Neuronal stem cell (in vitro differentiated cells): ENCODE data around the gene RUNDC3A.

Experiments
- DNase-seq: peaks from one replicate; pipeline ENCODE4 v3.0.0-alpha.2; 2013; ENCODE audit warnings: low spot score
- H2AFZ ChIP-seq: one replicate; pipeline ENCODE4 v1.6.1; 2013; ENCODE audit warnings: mild to moderate bottlenecking, low read length, inconsistent platforms
- H2AK5ac ChIP-seq: 2 replicates; pipeline ENCODE4 v1.6.1; 2013; ENCODE audit warnings: low read depth, mild to moderate bottlenecking, inconsistent platforms, low read length, moderate library complexity, mixed read lengths
- H2BK120ac ChIP-seq: 2 replicates; pipeline ENCODE4 v1.6.1; 2013; ENCODE audit warnings: low read depth, mild to moderate bottlenecking, inconsistent platforms, low read length, moderate library complexity, mixed read lengths
- H2BK12ac ChIP-seq: one replicate; pipeline ENCODE4 v1.6.1; 2013; ENCODE audit warnings: low read length, inconsistent platforms
- H2BK15ac ChIP-seq: 2 replicates; pipeline ENCODE4 v1.6.1; 2013; ENCODE audit warnings: mild to moderate bottlenecking, low read length, inconsistent platforms, mixed read lengths
- H2BK5ac ChIP-seq: one replicate; pipeline ENCODE4 v1.6.1; 2013; ENCODE audit warnings: inconsistent platforms, mild to moderate bottlenecking, low read length, moderate library complexity
- H3K14ac ChIP-seq: one replicate; pipeline ENCODE4 v1.6.1; 2013; ENCODE audit warnings: low read length, inconsistent platforms
- H3K18ac ChIP-seq: 2 replicates; pipeline ENCODE4 v1.6.1; 2013; ENCODE audit warnings: low read length, inconsistent platforms
- H3K23ac ChIP-seq: 2 replicates; pipeline ENCODE4 v1.6.1; 2013; ENCODE audit warnings: low read depth, mild to moderate bottlenecking, mixed read lengths, low read length, inconsistent platforms; ENCODE audit not compliant: poor library complexity
- H3K27ac ChIP-seq: replicated peaks from 3 replicates; pipeline ENCODE4 v1.5.1; 2013; ENCODE audit warnings: low read length, inconsistent platforms
- H3K27me3 ChIP-seq, 3 experiments: 2 replicates each; pipeline ENCODE4 v1.6.1; 2013; ENCODE audit warnings: low read length in 3 of 3, mild to moderate bottlenecking in 2 of 3, inconsistent platforms in 1 of 3, low read depth in 1 of 3, mixed read lengths in 1 of 3, moderate library complexity in 1 of 3; ENCODE audit not compliant: control insufficient read depth in 3 of 3, insufficient read depth in 3 of 3
- H3K36me3 ChIP-seq, 2 donors: replicated peaks in 1 of 2; 2 replicates each; pipeline ENCODE4 v1.6.1; 2013; ENCODE audit warnings: low read length in 2 of 2; ENCODE audit not compliant: control insufficient read depth in 2 of 2, insufficient read depth in 2 of 2
- H3K4ac ChIP-seq: 2 replicates; pipeline ENCODE4 v1.6.1; 2013; ENCODE audit warnings: inconsistent platforms, mild to moderate bottlenecking, low read length, moderate library complexity
- H3K4me1 ChIP-seq, 2 donors: 1 replicate in 1 of 2; 2 replicates in 1 of 2; pipeline ENCODE4 v1.6.1; 2013; ENCODE audit warnings: low read length in 2 of 2, low read depth in 1 of 2; ENCODE audit not compliant: control insufficient read depth in 2 of 2, insufficient read depth in 1 of 2
- H3K4me2 ChIP-seq: one replicate; pipeline ENCODE4 v1.6.1; 2013; ENCODE audit warnings: mild to moderate bottlenecking, low read length, inconsistent platforms; ENCODE audit not compliant: insufficient read depth, poor library complexity, severe bottlenecking
- H3K4me3 ChIP-seq, 2 donors: 2 replicates each; pipeline ENCODE4 v1.5.1; 2013; ENCODE audit warnings: low read length in 2 of 2, mild to moderate bottlenecking in 2 of 2, inconsistent platforms in 1 of 2, moderate library complexity in 1 of 2
- H3K79me1 ChIP-seq: one replicate; pipeline ENCODE4 v1.6.1; 2013; ENCODE audit warnings: low read depth, mild to moderate bottlenecking, inconsistent platforms, low read length, moderate library complexity
- H3K9ac ChIP-seq: one replicate; pipeline ENCODE4 v1.6.1; 2013; ENCODE audit warnings: mild to moderate bottlenecking, low read depth, low read length, inconsistent platforms; ENCODE audit not compliant: poor library complexity
- H3K9me3 ChIP-seq, 2 donors: replicated peaks in 1 of 2; 2 replicates each; pipeline versions ENCODE3 to v1.6.1; 2013; ENCODE audit warnings: low read length in 2 of 2, mild to moderate bottlenecking in 2 of 2, inconsistent platforms in 1 of 2, low read depth in 1 of 2, mixed read lengths in 1 of 2, moderate library complexity in 1 of 2; ENCODE audit not compliant: control insufficient read depth in 2 of 2, insufficient read depth in 1 of 2
- H4K8ac ChIP-seq: one replicate; pipeline ENCODE4 v1.6.1; 2013; ENCODE audit warnings: low read depth, mild to moderate bottlenecking, inconsistent platforms, low read length, moderate library complexity
- H4K91ac ChIP-seq: one replicate; pipeline ENCODE4 v1.6.1; 2013; ENCODE audit warnings: low read length, low read depth, mild to moderate bottlenecking, inconsistent platforms; ENCODE audit not compliant: poor library complexity
- WGBS, 2 donors: extraction: QIAGEN DNeasy Blood & Tissue Kit; methylation state at CpG; one replicate each; pipeline ENCODE4 v1.1.7; 2013; ENCODE audit warnings: missing lambda C conversion rate in 2 of 2, mixed read lengths in 1 of 2; ENCODE audit not compliant: insufficient read length in 2 of 2, insufficient replicate concordance in 1 of 2; ENCODE audit errors: extremely low coverage in 2 of 2; 5-methylcytosine and 5-hydroxymethylcytosine counted together

Gene RUNDC3A

GRCh38 chr17:44314031-44314430, 5.6 kb downstream of the RUNDC3A start:
- H3K4me3 ChIP-seq: no peak overlapping the region
- no peak for DNase-seq
- H3K18ac ChIP-seq: peak overlapping the region; percentile 77
- no CpG with 5 or more reads among the region's 7 CpGs for WGBS, 2 donors
- no peak overlapping the region for H3K4ac ChIP-seq
- no peak overlapping the region for H4K8ac ChIP-seq
- no peak overlapping the region for H3K27ac ChIP-seq
- H3K4me1 ChIP-seq: peaks cover 4 to 17% of the 10 kb centered on the region in 2 donors
- H4K91ac ChIP-seq: no peak overlapping the region
- no peak overlapping the region for H2BK12ac ChIP-seq
- no peak overlapping the region for H2BK120ac ChIP-seq
- H3K23ac ChIP-seq: no peak overlapping the region
- H3K9ac ChIP-seq: no peak overlapping the region
- H3K79me1 ChIP-seq: peaks cover 2% of the 10 kb centered on the region
- no peak overlapping the region for H2AFZ ChIP-seq
- no peak overlapping the region for H2AK5ac ChIP-seq
- peak overlapping the region; percentile 18 for H2BK5ac ChIP-seq
- peaks cover 6 to 78% (median 30%) of the 10 kb centered on the region in 3 experiments for H3K27me3 ChIP-seq
- no peaks in the 10 kb centered on the region for H3K36me3 ChIP-seq
- H3K14ac ChIP-seq: no peak overlapping the region
- peaks cover 0 to 4% of the 10 kb centered on the region in 2 donors for H3K9me3 ChIP-seq
- H3K4me2 ChIP-seq: no peak overlapping the region
- H2BK15ac ChIP-seq: no peak overlapping the region

DNA sequence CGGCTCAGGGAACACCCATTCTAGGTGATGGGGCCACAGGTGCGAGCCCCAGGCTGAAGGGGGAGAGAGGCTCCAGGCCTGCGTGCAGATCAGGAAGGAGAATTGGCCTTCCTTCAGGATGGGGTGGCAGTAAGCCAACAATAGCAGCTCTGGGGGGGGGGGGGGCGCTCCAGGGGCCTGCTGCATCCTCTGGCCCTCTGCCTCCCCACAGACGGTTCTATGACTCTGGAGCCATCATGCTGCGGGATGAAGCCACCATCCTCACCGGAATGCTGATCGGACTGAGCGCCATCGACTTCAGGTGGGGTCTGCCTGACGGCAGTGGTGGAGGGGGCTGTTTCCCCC, 6.1 kb downstream of the RUNDC3A start:
- no peak overlapping the region for H4K91ac ChIP-seq
- H2AK5ac ChIP-seq: peak overlapping the region; percentile 68
- peak overlapping the region; percentile 40 for H3K23ac ChIP-seq
- no peak overlapping the region for H4K8ac ChIP-seq
- no peak overlapping the region for H3K4me3 ChIP-seq
- no peak for DNase-seq
- WGBS, 2 donors: no CpG with 5 or more reads among the region's 11 CpGs
- peak overlapping the region; percentile 24 for H2BK5ac ChIP-seq
- no peak overlapping the region for H3K18ac ChIP-seq
- H3K9me3 ChIP-seq: peaks cover 0 to 4% of the 10 kb centered on the region in 2 donors
- no peak overlapping the region for H3K27ac ChIP-seq
- H3K36me3 ChIP-seq: peaks cover 1 to 3% of the 10 kb centered on the region in 2 donors
- H2AFZ ChIP-seq: no peak overlapping the region
- no peak overlapping the region for H3K14ac ChIP-seq
- no peak overlapping the region for H2BK120ac ChIP-seq
- peaks cover 4 to 16% of the 10 kb centered on the region in 2 donors for H3K4me1 ChIP-seq
- H3K9ac ChIP-seq: no peak overlapping the region
- H3K4me2 ChIP-seq: no peak overlapping the region
- H3K79me1 ChIP-seq: peaks cover 2% of the 10 kb centered on the region
- H2BK12ac ChIP-seq: no peak overlapping the region
- no peak overlapping the region for H2BK15ac ChIP-seq
- peaks cover 6 to 74% (median 30%) of the 10 kb centered on the region in 3 experiments for H3K27me3 ChIP-seq
- H3K4ac ChIP-seq: no peak overlapping the region

DNA sequence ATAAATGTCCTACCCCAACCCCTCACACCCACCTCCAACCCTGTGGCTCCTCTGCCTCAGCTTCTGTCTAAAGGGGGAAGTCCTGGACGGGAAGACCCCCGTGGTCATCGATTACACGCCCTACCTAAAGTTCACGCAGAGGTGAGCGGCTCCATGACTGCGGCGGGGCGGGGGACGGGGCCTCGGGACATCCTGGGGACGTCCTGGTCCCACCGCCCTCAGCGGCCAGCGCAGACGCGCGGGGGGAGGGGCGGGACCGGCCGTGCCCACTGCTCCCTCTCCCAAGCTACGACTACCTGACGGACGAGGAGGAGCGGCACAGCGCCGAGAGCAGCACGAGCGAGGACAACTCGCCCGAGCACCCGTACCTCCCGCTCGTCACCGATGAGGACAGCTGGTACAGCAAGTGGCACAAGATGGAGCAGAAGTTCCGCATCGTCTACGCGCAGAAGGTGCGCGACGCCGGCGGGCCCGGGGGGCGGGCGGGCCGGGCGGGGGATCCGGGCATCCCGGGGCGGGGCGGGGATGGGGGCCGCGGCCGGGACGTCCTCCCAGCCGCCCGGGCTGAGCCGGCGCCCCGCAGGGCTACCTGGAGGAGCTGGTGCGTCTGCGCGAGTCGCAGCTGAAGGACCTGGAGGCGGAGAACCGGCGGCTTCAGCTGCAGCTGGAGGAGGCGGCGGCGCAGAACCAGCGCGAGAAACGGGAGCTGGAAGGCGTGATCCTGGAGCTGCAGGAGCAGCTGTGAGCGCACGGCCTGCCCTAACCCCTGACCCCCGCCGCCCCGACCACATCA, 6.7 kb downstream of the RUNDC3A start:
- Histone ChIP-seq H3K14ac (peak overlapping the region; percentile 56), H2BK120ac (no peak overlapping the region), H3K9me3 (peaks cover 0 to 4% of the 10 kb centered on the region in 2 donors), H3K9ac (peak overlapping the region; percentile 83), H3K4me2 (peak overlapping the region; percentile 83), H4K91ac (no peak overlapping the region), H3K4me3 (peak overlapping the region; percentile 37 to 78), H2BK5ac (peak overlapping the region; percentile 24), H3K18ac (peak overlapping the region; percentile 89), H3K4me1 (peaks cover 4 to 16% of the 10 kb centered on the region in 2 donors), H3K27ac (no peak overlapping the region), H3K36me3 (peaks cover 5 to 9% of the 10 kb centered on the region in 2 donors), H2BK12ac (peak overlapping the region; percentile 73), H2BK15ac (no peak overlapping the region), H3K4ac (no peak overlapping the region), H2AFZ (peak overlapping the region; percentile 79), H2AK5ac (peak overlapping the region; percentile 68), H3K79me1 (no peaks in the 10 kb centered on the region), H3K27me3 (peaks cover 6 to 68% (median 29%) of the 10 kb centered on the region in 3 experiments), H3K23ac (peak overlapping the region; percentile 40), H4K8ac (no peak overlapping the region)
- no CpG with 5 or more reads among the region's 81 CpGs for WGBS, 2 donors
- DNase-seq: no peak
